ENCODE data around the gene PIEZO2.

The PIEZO2 gene

GRCh38 chr18:10973567-10974203 lies 175.7 kb downstream of the PIEZO2 start:
- in situ Hi-C loops (cut with HindIII; ENCODE audit: low sequenced_read_pairs), result no loop called here
- TF ChIP-seq CTCF (IDR thresholded peaks at IDR 0.05; ENCODE audit: low read depth, low read length, missing control alignments), result no peak

GRCh38 chr18:10971717-10972116 lies 177.7 kb downstream of the PIEZO2 start:
- in situ Hi-C loops (cut with HindIII; ENCODE audit: low sequenced_read_pairs), result no loop called here
- no peak for TF ChIP-seq CTCF (IDR thresholded peaks at IDR 0.05; ENCODE audit: low read depth, low read length, missing control alignments)
- H3K4me3 ChIP-seq (ENCODE audit: low read depth, low read length), result no peak overlapping the region
- DNase-seq (ENCODE audit: low read depth), result no peak

More at GRCh38 chr18:10973567-10974203, 175.7 kb downstream of the PIEZO2 start:
- peak; percentile 12 for DNase-seq (ENCODE audit: low read depth)
- H3K4me3 ChIP-seq (ENCODE audit: low read depth, low read length), result no peak overlapping the region

- in situ Hi-C loops (cut with HindIII; ENCODE audit: low sequenced_read_pairs), result no loop called here
- no peak for DNase-seq (ENCODE audit: low read depth)
- TF ChIP-seq CTCF (IDR thresholded peaks at IDR 0.05; ENCODE audit: low read depth, low read length, missing control alignments), result no peak
- no peak overlapping the region for H3K4me3 ChIP-seq (ENCODE audit: low read depth, low read length)
These were observed 184.2 kb downstream of the PIEZO2 start for GRCh38 chr18:10965119-10965518.

GRCh38 chr18:10953672-10954071 lies 195.7 kb downstream of the PIEZO2 start:
- no peak overlapping the region for H3K4me3 ChIP-seq (ENCODE audit: low read depth, low read length)
- TF ChIP-seq CTCF (IDR thresholded peaks at IDR 0.05; ENCODE audit: low read depth, low read length, missing control alignments), result no peak
- in situ Hi-C loops (cut with HindIII; ENCODE audit: low sequenced_read_pairs), result no loop called here
- DNase-seq (ENCODE audit: low read depth), result no peak

- TF ChIP-seq CTCF (IDR thresholded peaks at IDR 0.05; ENCODE audit: low read depth, low read length, missing control alignments), result no peak
- in situ Hi-C loops (cut with HindIII; ENCODE audit: low sequenced_read_pairs), result no loop called here
- DNase-seq (ENCODE audit: low read depth), result no peak
- no peak overlapping the region for H3K4me3 ChIP-seq (ENCODE audit: low read depth, low read length)
These were observed 197.5 kb downstream of the PIEZO2 start for GRCh38 chr18:10951631-10952544.

- H3K4me3 ChIP-seq (ENCODE audit: low read depth, low read length), result no peak overlapping the region
- no peak for DNase-seq (ENCODE audit: low read depth)
- no peak for TF ChIP-seq CTCF (IDR thresholded peaks at IDR 0.05; ENCODE audit: low read depth, low read length, missing control alignments)
- in situ Hi-C loops (cut with HindIII; ENCODE audit: low sequenced_read_pairs), result no loop called here
These were observed 198.3 kb downstream of the PIEZO2 start for GRCh38 chr18:10950876-10951630.

All from astrocyte of the cerebellum (primary cell).